HEK293T (cell line): ENCODE data around the gene BRAP.

Source experiments
- FOXK2 ChIP-seq: fragments of 450-650 bp; IDR thresholded peaks from 2 replicates; pipeline ENCODE4 v1.6.1; 2016; ENCODE audit warnings: mild to moderate bottlenecking
- FOXM1 ChIP-seq: fragments of 450-650 bp; IDR thresholded peaks from 2 replicates; pipeline ENCODE4 v1.6.1; 2017; ENCODE audit warnings: mild to moderate bottlenecking, borderline replicate concordance
- NFRKB ChIP-seq: fragments of 450-650 bp; IDR thresholded peaks from 2 replicates; pipeline ENCODE4 v1.6.1; 2016; ENCODE audit warnings: mild to moderate bottlenecking, moderate library complexity
- SP1 ChIP-seq: fragments of 450-650 bp; IDR thresholded peaks from 2 replicates; pipeline ENCODE4 v1.6.1; 2017

DNA sequence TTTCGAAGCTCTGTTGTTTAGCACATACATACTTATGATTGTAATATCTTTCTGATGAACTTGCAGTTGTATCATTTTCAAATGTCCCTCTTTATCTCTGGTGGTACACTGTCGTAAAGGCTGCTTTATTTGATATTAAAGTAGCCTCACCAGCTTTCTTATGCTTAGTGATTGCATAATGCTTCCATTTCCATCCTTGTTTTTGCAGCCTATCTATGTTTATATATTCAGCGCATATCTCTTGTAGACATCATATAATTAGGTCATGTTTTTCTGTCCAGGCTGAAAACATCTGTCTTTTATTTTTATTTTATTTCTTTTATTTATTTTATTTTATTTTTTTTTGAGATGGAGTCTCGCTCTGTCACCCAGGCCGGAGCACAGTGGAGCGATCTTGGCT, 34.7 kb upstream of the BRAP start:
- TF ChIP-seq FOXM1: no peak
- TF ChIP-seq NFRKB: no peak
- TF ChIP-seq SP1: no peak
- no peak for TF ChIP-seq FOXK2
